T-helper 1 cell (primary cell): ENCODE results near the gene ABCC1.
"Not testable (repeated sequence)": the region's sequence is repeated elsewhere in the genome, so short reads cannot be mapped to it uniquely, and the experiment has no call there.

Source experiments
- DNase-seq, 5 donors: peaks; one replicate each; pipeline ENCODE4 v3.0.0-alpha.2; 2012 to 2020
- total RNA-seq, 4 donors: gene quantifications; one replicate each; lab custom pipeline; 2026; lab: John Stamatoyannopoulos, UW

The ABCC1 gene
- 108 to 157 (median 134) reads per million in 4 donors for total RNA-seq

GRCh38 chr16:15949210-15950160, at the start of gene ABCC1:
Gene ABCC1 (plus strand): TSS chr16:15949616. CDS start chr16:15949752, 136 bp downstream.
- peak; percentile 33 to 69 (median 46) for DNase-seq

- no peak for DNase-seq
Observed at GRCh38 chr16:15900357-15900756, 49.1 kb upstream of the ABCC1 start.

GRCh38 chr16:15900901-15901500, 48.4 kb upstream of the ABCC1 start:
- DNase-seq, result no peak

GRCh38 chr16:15903960-15904359, 45.5 kb upstream of the ABCC1 start:
- DNase-seq, result no peak

- no peak for DNase-seq
Observed at GRCh38 chr16:15906439-15906838, 43.0 kb upstream of the ABCC1 start.

GRCh38 chr16:15907863-15908478, 41.4 kb upstream of the ABCC1 start:
- DNase-seq, result peak in 1 of 5 donors; percentile 45

GRCh38 chr16:15911198-15911597, 38.2 kb upstream of the ABCC1 start:
- DNase-seq, result no peak

- no peak for DNase-seq
Observed at GRCh38 chr16:15913046-15913698, 36.2 kb upstream of the ABCC1 start.

- DNase-seq, result no peak
Observed at GRCh38 chr16:15915555-15916081, 33.8 kb upstream of the ABCC1 start.

GRCh38 chr16:15916323-15916722, 33.1 kb upstream of the ABCC1 start:
- DNase-seq, result no peak

GRCh38 chr16:15918314-15918713, 31.1 kb upstream of the ABCC1 start:
- not testable (repeated sequence) for DNase-seq

GRCh38 chr16:15919331-15919730, 30.1 kb upstream of the ABCC1 start:
- DNase-seq, result no peak

GRCh38 chr16:15924996-15925395, 24.4 kb upstream of the ABCC1 start:
- DNase-seq, result no peak

GRCh38 chr16:15925631-15926030, 23.8 kb upstream of the ABCC1 start:
- DNase-seq, result no peak

- no peak for DNase-seq
Observed at GRCh38 chr16:15928261-15929104, 20.9 kb upstream of the ABCC1 start.

- DNase-seq, result no peak
Observed at GRCh38 chr16:15932939-15933338, 16.5 kb upstream of the ABCC1 start.

GRCh38 chr16:15933781-15934180, 15.6 kb upstream of the ABCC1 start:
- no peak for DNase-seq

GRCh38 chr16:15934991-15935390, 14.4 kb upstream of the ABCC1 start:
- DNase-seq, result no peak

GRCh38 chr16:15936809-15937208, 12.6 kb upstream of the ABCC1 start:
- not testable (repeated sequence) for DNase-seq

- no peak for DNase-seq
Observed at GRCh38 chr16:15942931-15943690, 6.3 kb upstream of the ABCC1 start.
